ENCODE measurements around the gene NLRC5. TPM values are rescaled to one million over a fixed set of nuclear protein-coding genes. Genes with fewer than 3 reads are reported as not detected.
"Not testable (repeated sequence)": the region's sequence is repeated elsewhere in the genome, so short reads cannot be mapped to it uniquely, and the experiment has no call there.

Gene NLRC5
- total RNA-seq, 1 donor: 52.1 TPM

GRCh38 chr16:57004387-57005250, 15.3 kb downstream of the NLRC5 start:
- H3K27me3 ChIP-seq (ENCODE audit: insufficient read depth, low read length): no peaks in the 10 kb centered on the region
- no peak for TF ChIP-seq CTCF (IDR thresholded peaks at IDR 0.05; ENCODE audit: extremely low read depth, low read depth, low read length)
- H4K20me1 ChIP-seq (ENCODE audit: insufficient read depth, low read length): no peaks in the 10 kb centered on the region
- no peak overlapping the region for H2AFZ ChIP-seq (ENCODE audit: low read length)
- H3K79me2 ChIP-seq (ENCODE audit: insufficient read depth, low read length): peaks cover 75% of the 10 kb centered on the region
- no peak for DNase-seq (ENCODE audit: insufficient read length, low spot score, missing footprints)
- no peak overlapping the region for H3K27ac ChIP-seq (ENCODE audit: low read depth, low read length)
- no peaks in the 10 kb centered on the region for H3K9me3 ChIP-seq (ENCODE audit: low read depth, low read length)
- H3K4me1 ChIP-seq (ENCODE audit: insufficient read depth, low read length): peaks cover 17% of the 10 kb centered on the region
- H3K4me3 ChIP-seq (ENCODE audit: insufficient read depth, low read length): no peak overlapping the region
- H3K4me2 ChIP-seq (ENCODE audit: insufficient read depth, low read length): no peak overlapping the region
- peaks cover 11% of the 10 kb centered on the region for H3K36me3 ChIP-seq (ENCODE audit: insufficient read depth, low read length)

GRCh38 chr16:57005597-57005996, 16.2 kb downstream of the NLRC5 start:
- H2AFZ ChIP-seq (ENCODE audit: low read length); H3K9me3 ChIP-seq (ENCODE audit: low read depth, low read length); H3K4me1 ChIP-seq (ENCODE audit: insufficient read depth, low read length); H3K36me3 ChIP-seq (ENCODE audit: insufficient read depth, low read length); H4K20me1 ChIP-seq (ENCODE audit: insufficient read depth, low read length); H3K4me3 ChIP-seq (ENCODE audit: insufficient read depth, low read length); H3K4me2 ChIP-seq (ENCODE audit: insufficient read depth, low read length); H3K27ac ChIP-seq (ENCODE audit: low read depth, low read length); H3K27me3 ChIP-seq (ENCODE audit: insufficient read depth, low read length); DNase-seq (ENCODE audit: insufficient read length, low spot score, missing footprints): not testable (repeated sequence)
- peaks cover 77% of the 10 kb centered on the region for H3K79me2 ChIP-seq (ENCODE audit: insufficient read depth, low read length)

- Histone ChIP-seq H3K4me2 (ENCODE audit: insufficient read depth, low read length) (no peak overlapping the region), H3K4me3 (ENCODE audit: insufficient read depth, low read length) (no peak overlapping the region), H3K27me3 (ENCODE audit: insufficient read depth, low read length) (no peaks in the 10 kb centered on the region), H3K79me2 (ENCODE audit: insufficient read depth, low read length) (peaks cover 78% of the 10 kb centered on the region), H3K4me1 (ENCODE audit: insufficient read depth, low read length) (peaks cover under 1% of the 10 kb centered on the region), H3K36me3 (ENCODE audit: insufficient read depth, low read length) (peaks cover 7% of the 10 kb centered on the region), H2AFZ (ENCODE audit: low read length) (no peak overlapping the region), H3K9me3 (ENCODE audit: low read depth, low read length) (no peaks in the 10 kb centered on the region), H3K27ac (ENCODE audit: low read depth, low read length) (no peak overlapping the region), H4K20me1 (ENCODE audit: insufficient read depth, low read length) (no peaks in the 10 kb centered on the region)
- TF ChIP-seq CTCF (IDR thresholded peaks at IDR 0.05; ENCODE audit: extremely low read depth, low read depth, low read length): no peak
- DNase-seq (ENCODE audit: insufficient read length, low spot score, missing footprints): no peak
Measured at GRCh38 chr16:57007050-57007449, 17.7 kb downstream of the NLRC5 start.

GRCh38 chr16:57007530-57007929, 18.2 kb downstream of the NLRC5 start:
- H3K4me3 ChIP-seq (ENCODE audit: insufficient read depth, low read length): no peak overlapping the region
- no peak overlapping the region for H3K4me2 ChIP-seq (ENCODE audit: insufficient read depth, low read length)
- no peaks in the 10 kb centered on the region for H3K9me3 ChIP-seq (ENCODE audit: low read depth, low read length)
- H3K27ac ChIP-seq (ENCODE audit: low read depth, low read length): no peak overlapping the region
- no peak for TF ChIP-seq CTCF (IDR thresholded peaks at IDR 0.05; ENCODE audit: extremely low read depth, low read depth, low read length)
- peaks cover 5% of the 10 kb centered on the region for H3K4me1 ChIP-seq (ENCODE audit: insufficient read depth, low read length)
- DNase-seq (ENCODE audit: insufficient read length, low spot score, missing footprints): no peak
- H2AFZ ChIP-seq (ENCODE audit: low read length): no peak overlapping the region
- no peaks in the 10 kb centered on the region for H3K27me3 ChIP-seq (ENCODE audit: insufficient read depth, low read length)
- H3K79me2 ChIP-seq (ENCODE audit: insufficient read depth, low read length): peaks cover 79% of the 10 kb centered on the region
- no peaks in the 10 kb centered on the region for H4K20me1 ChIP-seq (ENCODE audit: insufficient read depth, low read length)
- H3K36me3 ChIP-seq (ENCODE audit: insufficient read depth, low read length): peaks cover 7% of the 10 kb centered on the region

Data from osteoblast (primary cell).